C4-2B (cell line): ENCODE results near the gene TMEM59L.

ENCODE experiments used
- CTCF ChIP-seq: fragments of 450-650 bp; conservative IDR thresholded peaks from 2 replicates; pipeline ENCODE4 v1.5.1; 2017; ENCODE audit warnings: mild to moderate bottlenecking
- ZFX ChIP-seq: fragments of 450-650 bp; IDR thresholded peaks from 2 replicates; pipeline ENCODE4 v1.6.1; 2017

GRCh38 chr19:18566953-18567352 is 45.7 kb upstream of the TMEM59L start:
- TF ChIP-seq CTCF = no peak
- TF ChIP-seq ZFX = no peak
